HEK293 (cell line): Measurements from ENCODE around the gene DEDD2.

Experiments used
- CTCF ChIA-PET: fragments of 350-600 bp; formaldehyde crosslinking; extraction: SDS; loops from one replicate; lab custom pipeline; 2021; ENCODE audit warnings: antibody characterized with exemption; lab: Yijun Ruan, JAX
- POLR2A ChIA-PET: fragments of 300-600 bp; formaldehyde crosslinking; extraction: SDS; loops from one replicate; lab custom pipeline; 2020; ENCODE audit warnings: antibody characterized with exemption, inconsistent platforms; lab: Yijun Ruan, JAX
- H3K27ac ChIP-seq: fragments of 200-500 bp; sonication (Bioruptor generic); 2 replicates; pipeline ENCODE4 v1.5.1; 2014; ENCODE audit warnings: low read depth, low read length, control low read depth, inconsistent platforms; ENCODE audit errors: extremely low read depth
- H3K36me3 ChIP-seq, 2 experiments: fragments of 200-500 bp in 1 of 2; sonication (Bioruptor generic) in 1 of 2; 1 replicate in 1 of 2; 2 replicates in 1 of 2; pipeline ENCODE4 v1.5.1; 2014 to 2017; ENCODE audit warnings: inconsistent platforms in 2 of 2, low read length in 2 of 2; ENCODE audit not compliant: control insufficient read depth in 2 of 2, insufficient read depth in 1 of 2
- H3K4me1 ChIP-seq: fragments of 200-500 bp; sonication (Bioruptor generic); 2 replicates; pipeline ENCODE4 v1.5.1; 2014; ENCODE audit warnings: mild to moderate bottlenecking, low read length, inconsistent platforms; ENCODE audit not compliant: control insufficient read depth, insufficient read depth
- H3K4me3 ChIP-seq: 2 replicates; pipeline ENCODE4 v1.5.1; 2011; ENCODE audit warnings: low read depth, mild to moderate bottlenecking, control low read depth, low read length, moderate library complexity
- H3K9me3 ChIP-seq: fragments of 200-500 bp; sonication (Bioruptor generic); 2 replicates; pipeline ENCODE4 v1.5.1; 2014; ENCODE audit warnings: low read depth, low read length, inconsistent platforms; ENCODE audit not compliant: control insufficient read depth, insufficient read depth
- BCL11A ChIP-seq: fragments of 450-650 bp; formaldehyde crosslinking; IDR thresholded peaks from 2 replicates; pipeline ENCODE4 v1.5.1; 2016; ENCODE audit warnings: low read depth, missing biosample characterization, missing genetic modification characterization
- CTCF ChIP-seq: fragments of 450-650 bp; formaldehyde crosslinking; IDR thresholded peaks from 2 replicates; pipeline ENCODE4 v1.5.1; 2016; ENCODE audit warnings: missing biosample characterization, missing genetic modification characterization
- EGR2 ChIP-seq: fragments of 450-650 bp; formaldehyde crosslinking; IDR thresholded peaks from 2 replicates; pipeline ENCODE4 v1.5.1; 2016; ENCODE audit warnings: low read depth, missing biosample characterization, missing genetic modification characterization
- GLIS1 ChIP-seq: fragments of 450-650 bp; formaldehyde crosslinking; IDR thresholded peaks from 2 replicates; pipeline ENCODE4 v1.5.1; 2016; ENCODE audit warnings: missing biosample characterization, missing genetic modification characterization
- KLF16 ChIP-seq: fragments of 450-650 bp; formaldehyde crosslinking; IDR thresholded peaks from 2 replicates; pipeline ENCODE4 v1.5.1; 2017; ENCODE audit warnings: missing biosample characterization, missing genetic modification characterization
- KLF8 ChIP-seq: fragments of 450-650 bp; formaldehyde crosslinking; IDR thresholded peaks from 2 replicates; pipeline ENCODE4 v1.5.1; 2016; ENCODE audit warnings: missing biosample characterization, missing genetic modification characterization
- MEIS1 ChIP-seq: sonication (generic); formaldehyde crosslinking; IDR thresholded peaks from 2 replicates; pipeline ENCODE4 v1.8.1; 2022; ENCODE audit warnings: missing genetic modification reagents, mild to moderate bottlenecking, borderline replicate concordance
- PATZ1 ChIP-seq: fragments of 450-650 bp; formaldehyde crosslinking; IDR thresholded peaks from 2 replicates; pipeline ENCODE4 v1.5.1; 2016; ENCODE audit warnings: missing biosample characterization, missing genetic modification characterization
- SP7 ChIP-seq: fragments of 450-650 bp; formaldehyde crosslinking; IDR thresholded peaks from 2 replicates; pipeline ENCODE4 v1.5.1; 2016; ENCODE audit warnings: missing biosample characterization, missing genetic modification characterization
- YY2 ChIP-seq: fragments of 450-650 bp; formaldehyde crosslinking; IDR thresholded peaks from 2 replicates; pipeline ENCODE4 v1.5.1; 2016; ENCODE audit warnings: missing biosample characterization, missing genetic modification characterization
- ZBTB17 ChIP-seq: fragments of 450-650 bp; formaldehyde crosslinking; IDR thresholded peaks from 2 replicates; pipeline ENCODE4 v1.5.1; 2016; ENCODE audit warnings: missing biosample characterization, missing genetic modification characterization
- ZBTB20 ChIP-seq: fragments of 450-650 bp; formaldehyde crosslinking; IDR thresholded peaks from 2 replicates; pipeline ENCODE4 v1.5.1; 2016; ENCODE audit warnings: missing biosample characterization, missing genetic modification characterization
- ZBTB21 ChIP-seq: fragments of 450-650 bp; formaldehyde crosslinking; IDR thresholded peaks from 2 replicates; pipeline ENCODE4 v1.5.1; 2017; ENCODE audit warnings: missing biosample characterization, missing genetic modification characterization
- ZBTB48 ChIP-seq: fragments of 450-650 bp; formaldehyde crosslinking; IDR thresholded peaks from 2 replicates; pipeline ENCODE4 v1.5.1; 2016; ENCODE audit warnings: missing biosample characterization, missing genetic modification characterization
- ZBTB8A ChIP-seq: fragments of 450-650 bp; formaldehyde crosslinking; IDR thresholded peaks from 2 replicates; pipeline ENCODE4 v1.5.1; 2016; ENCODE audit warnings: missing biosample characterization, missing genetic modification characterization
- ZNF175 ChIP-seq: fragments of 450-650 bp; formaldehyde crosslinking; IDR thresholded peaks from 2 replicates; pipeline ENCODE4 v1.5.1; 2016; ENCODE audit warnings: missing biosample characterization, missing genetic modification characterization
- ZNF184 ChIP-seq: fragments of 450-650 bp; IDR thresholded peaks from 2 replicates; pipeline ENCODE4 v1.5.1; 2018; ENCODE audit warnings: missing biosample characterization, mild to moderate bottlenecking, missing genetic modification characterization
- ZNF335 ChIP-seq: fragments of 450-650 bp; formaldehyde crosslinking; conservative IDR thresholded peaks from 2 replicates; pipeline ENCODE4 v1.5.1; 2016; ENCODE audit warnings: missing biosample characterization, missing genetic modification characterization
- ZNF366 ChIP-seq: fragments of 450-650 bp; formaldehyde crosslinking; conservative IDR thresholded peaks from 2 replicates; pipeline ENCODE4 v1.5.1; 2016; ENCODE audit warnings: missing biosample characterization, missing genetic modification characterization
- ZNF394 ChIP-seq: fragments of 450-650 bp; formaldehyde crosslinking; IDR thresholded peaks from 2 replicates; pipeline ENCODE4 v1.5.1; 2016; ENCODE audit warnings: missing biosample characterization, missing genetic modification characterization, mild to moderate bottlenecking, moderate library complexity, borderline replicate concordance
- ZNF48 ChIP-seq: fragments of 450-650 bp; formaldehyde crosslinking; IDR thresholded peaks from 2 replicates; pipeline ENCODE4 v1.5.1; 2016; ENCODE audit warnings: missing biosample characterization, missing genetic modification characterization
- ZNF600 ChIP-seq: fragments of 450-650 bp; formaldehyde crosslinking; IDR thresholded peaks from 2 replicates; pipeline ENCODE4 v1.5.1; 2016; ENCODE audit warnings: missing biosample characterization, missing genetic modification characterization
- ZNF791 ChIP-seq: fragments of 450-650 bp; formaldehyde crosslinking; IDR thresholded peaks from 2 replicates; pipeline ENCODE4 v1.5.1; 2016; ENCODE audit warnings: missing biosample characterization, missing genetic modification characterization
- ZNF792 ChIP-seq: fragments of 450-650 bp; formaldehyde crosslinking; IDR thresholded peaks from 2 replicates; pipeline ENCODE4 v1.5.1; 2016; ENCODE audit warnings: missing biosample characterization, missing genetic modification characterization
- ZNF830 ChIP-seq: fragments of 450-650 bp; IDR thresholded peaks from 2 replicates; pipeline ENCODE4 v1.5.0; 2018; ENCODE audit warnings: missing biosample characterization, missing genetic modification characterization, low read depth, mild to moderate bottlenecking, moderate library complexity
- ZNF843 ChIP-seq: fragments of 450-650 bp; formaldehyde crosslinking; IDR thresholded peaks from 2 replicates; pipeline ENCODE4 v1.5.1; 2016; ENCODE audit warnings: missing biosample characterization, missing genetic modification characterization
- ZXDB ChIP-seq: fragments of 450-650 bp; formaldehyde crosslinking; IDR thresholded peaks from 2 replicates; pipeline ENCODE4 v1.5.1; 2016; ENCODE audit warnings: missing biosample characterization, missing genetic modification characterization
- TF ChIP-seq, protein P1 (sequence below): fragments of 450-650 bp; formaldehyde crosslinking; IDR thresholded peaks from 2 replicates; pipeline ENCODE4 v1.5.1; 2017; ENCODE audit warnings: missing biosample characterization, missing genetic modification characterization
- TF ChIP-seq, protein P2 (sequence below): fragments of 450-650 bp; formaldehyde crosslinking; IDR thresholded peaks from 2 replicates; pipeline ENCODE4 v1.5.1; 2016; ENCODE audit warnings: missing biosample characterization, missing genetic modification characterization

The DEDD2 gene

GRCh38 chr19:42175952-42176648, 41.4 kb downstream of the DEDD2 start:
- CTCF ChIA-PET, result interaction anchor here (0.6 to 3.3 kb wide), 16 partner anchors 8 to 135 kb away, joined by 3 to 23 read pairs (median 4); partner anchors contain the start of gene POU2F2
- Histone ChIP-seq H3K4me1 (peaks cover 10% of the 10 kb centered on the region), H3K9me3 (no peaks in the 10 kb centered on the region), H3K36me3 (no peaks in the 10 kb centered on the region), H3K4me3 (peak overlapping the region; percentile 27), H3K27ac (no peak overlapping the region)
- POLR2A ChIA-PET, result interaction anchor here (0.7 to 1.7 kb wide), 10 partner anchors 11 to 247 kb away, joined by 3 to 9 read pairs (median 4); partner anchors contain the start of gene ZNF574
- TF ChIP-seq EGR2 (tag by site-specific recombination) (peak; percentile 46; the same call in 1 of the 2 replicates), ZNF394 (tag by site-specific recombination) (peak; percentile 57; the same call in 1 of the 2 replicates), ZBTB20 (peak; percentile 48; the same call in 1 of the 2 replicates), ZNF791 (tag by site-specific recombination) (no peak), ZBTB21 (tag by site-specific recombination) (0 out of 2 replicates have a peak, but pooled peaks have one; percentile 13), BCL11A (tag by site-specific recombination) (0 out of 2 replicates have a peak, but pooled peaks have one; percentile 51), ZNF48 (tag by site-specific recombination) (no peak), ZXDB (tag by site-specific recombination) (no peak), KLF8 (tag by site-specific recombination) (peak; percentile 58; the same call in 1 of the 2 replicates), ZNF830 (tag by site-specific recombination) (no peak), ZNF366 (tag by site-specific recombination) (peak; percentile 97), YY2 (peak; percentile 15; the same call in 1 of the 2 replicates), ZNF843 (tag by site-specific recombination) (0 out of 2 replicates have a peak, but pooled peaks have one; percentile 59), ZNF175 (no peak), ZNF792 (tag by site-specific recombination) (peak; percentile 46; the same call in 1 of the 2 replicates), ZNF600 (0 out of 2 replicates have a peak, but pooled peaks have one; percentile 32), ZNF335 (tag by site-specific recombination) (peak; percentile 94), GLIS1 (peak; percentile 12; the same call in 1 of the 2 replicates), ZBTB17 (tag by site-specific recombination) (peak; percentile 100), MEIS1 (CRISPR knock-in tag) (no peak), CTCF (tag by site-specific recombination) (peak; percentile 23; the same call in 1 of the 2 replicates), ZNF184 (tag by site-specific recombination) (no peak), PATZ1 (peak; percentile 92), KLF16 (tag by site-specific recombination) (peak; percentile 60; the same call in 1 of the 2 replicates), ZBTB48 (tag by site-specific recombination) (0 out of 2 replicates have a peak, but pooled peaks have one; percentile 34), ZBTB8A (tag by site-specific recombination) (peak; percentile 22; the same call in 1 of the 2 replicates), SP7 (no peak)
- TF ChIP-seq, protein P1, sequence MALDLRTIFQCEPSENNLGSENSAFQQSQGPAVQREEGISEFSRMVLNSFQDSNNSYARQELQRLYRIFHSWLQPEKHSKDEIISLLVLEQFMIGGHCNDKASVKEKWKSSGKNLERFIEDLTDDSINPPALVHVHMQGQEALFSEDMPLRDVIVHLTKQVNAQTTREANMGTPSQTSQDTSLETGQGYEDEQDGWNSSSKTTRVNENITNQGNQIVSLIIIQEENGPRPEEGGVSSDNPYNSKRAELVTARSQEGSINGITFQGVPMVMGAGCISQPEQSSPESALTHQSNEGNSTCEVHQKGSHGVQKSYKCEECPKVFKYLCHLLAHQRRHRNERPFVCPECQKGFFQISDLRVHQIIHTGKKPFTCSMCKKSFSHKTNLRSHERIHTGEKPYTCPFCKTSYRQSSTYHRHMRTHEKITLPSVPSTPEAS, result 0 out of 2 replicates have a peak, but pooled peaks have one; percentile 9
- TF ChIP-seq, protein P2, sequence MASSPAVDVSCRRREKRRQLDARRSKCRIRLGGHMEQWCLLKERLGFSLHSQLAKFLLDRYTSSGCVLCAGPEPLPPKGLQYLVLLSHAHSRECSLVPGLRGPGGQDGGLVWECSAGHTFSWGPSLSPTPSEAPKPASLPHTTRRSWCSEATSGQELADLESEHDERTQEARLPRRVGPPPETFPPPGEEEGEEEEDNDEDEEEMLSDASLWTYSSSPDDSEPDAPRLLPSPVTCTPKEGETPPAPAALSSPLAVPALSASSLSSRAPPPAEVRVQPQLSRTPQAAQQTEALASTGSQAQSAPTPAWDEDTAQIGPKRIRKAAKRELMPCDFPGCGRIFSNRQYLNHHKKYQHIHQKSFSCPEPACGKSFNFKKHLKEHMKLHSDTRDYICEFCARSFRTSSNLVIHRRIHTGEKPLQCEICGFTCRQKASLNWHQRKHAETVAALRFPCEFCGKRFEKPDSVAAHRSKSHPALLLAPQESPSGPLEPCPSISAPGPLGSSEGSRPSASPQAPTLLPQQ (tag by site-specific recombination), result peak; percentile 57; the same call in 1 of the 2 replicates
